Rectal smooth muscle tissue (tissue), 1 donor: ENCODE results near the gene PPARGC1A.

Experiments used
- H3K27ac ChIP-seq: one replicate; pipeline ENCODE4 v1.7.0; 2013; ENCODE audit warnings: low read depth, low read length, inconsistent platforms
- H3K27me3 ChIP-seq: one replicate; pipeline ENCODE4 v1.7.0; 2013; ENCODE audit warnings: low read length; ENCODE audit not compliant: control insufficient read depth, insufficient read depth
- H3K36me3 ChIP-seq: one replicate; pipeline ENCODE4 v1.7.0; 2013; ENCODE audit warnings: low read length; ENCODE audit not compliant: control insufficient read depth, insufficient read depth
- H3K4me1 ChIP-seq: one replicate; pipeline ENCODE4 v1.7.0; 2013; ENCODE audit warnings: low read length; ENCODE audit not compliant: control insufficient read depth, insufficient read depth
- H3K4me3 ChIP-seq: one replicate; pipeline ENCODE4 v1.7.0; 2013; ENCODE audit warnings: low read length
- H3K9ac ChIP-seq: one replicate; pipeline ENCODE4 v1.7.0; 2013; ENCODE audit warnings: low read length

The PPARGC1A gene

DNA sequence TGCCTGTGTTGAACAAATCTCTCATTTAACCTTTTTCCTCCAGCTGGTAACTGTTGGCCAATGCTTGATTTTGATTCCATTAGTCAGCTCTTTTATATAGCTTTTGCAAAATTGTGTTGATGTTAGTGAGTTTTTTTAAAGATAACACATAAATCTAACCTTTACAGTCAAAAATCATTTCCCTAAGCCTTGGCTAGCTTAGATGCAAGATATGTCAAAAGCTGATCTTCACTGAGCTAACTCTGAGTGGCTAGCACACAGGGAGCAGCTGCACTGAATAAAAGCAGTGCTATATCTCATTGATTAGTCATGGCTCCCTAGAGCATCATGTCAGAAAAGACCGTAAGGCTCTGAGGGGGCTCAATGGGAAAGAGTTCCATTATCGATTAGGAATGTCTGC lies 78.7 kb downstream of the PPARGC1A start:
- Histone ChIP-seq H3K4me1 (no peaks in the 10 kb centered on the region), H3K9ac (no peak overlapping the region), H3K36me3 (no peaks in the 10 kb centered on the region), H3K27ac (no peak overlapping the region), H3K4me3 (no peak overlapping the region), H3K27me3 (no peaks in the 10 kb centered on the region)

DNA sequence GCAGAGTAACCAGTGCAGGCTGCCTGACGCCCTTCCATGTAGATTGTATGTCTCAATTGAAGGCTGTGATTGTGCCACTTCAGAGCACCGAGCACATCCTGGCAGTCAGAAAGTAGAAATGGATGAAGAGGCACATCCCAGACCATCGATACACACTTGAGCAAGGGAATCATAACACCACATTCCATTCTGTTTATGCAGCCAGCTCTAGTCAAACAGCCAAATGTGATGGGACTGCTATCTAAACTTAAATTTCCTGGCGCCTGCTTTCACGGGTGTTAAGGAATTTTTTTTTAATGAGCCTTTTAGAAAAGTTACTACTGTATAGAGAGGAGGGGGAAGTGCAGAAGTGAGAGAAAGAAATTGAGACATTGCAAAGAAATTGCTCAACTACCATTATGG lies 84.4 kb downstream of the PPARGC1A start:
- H3K4me1 ChIP-seq: no peaks in the 10 kb centered on the region
- H3K27ac ChIP-seq: no peak overlapping the region
- H3K4me3 ChIP-seq: no peak overlapping the region
- no peak overlapping the region for H3K9ac ChIP-seq
- H3K36me3 ChIP-seq: no peaks in the 10 kb centered on the region
- no peaks in the 10 kb centered on the region for H3K27me3 ChIP-seq

- no peaks in the 10 kb centered on the region for H3K27me3 ChIP-seq
- H3K36me3 ChIP-seq: peaks cover 2% of the 10 kb centered on the region
- no peak overlapping the region for H3K9ac ChIP-seq
- H3K4me1 ChIP-seq: no peaks in the 10 kb centered on the region
- H3K4me3 ChIP-seq: no peak overlapping the region
- H3K27ac ChIP-seq: no peak overlapping the region
Measured at GRCh38 chr4:23789762-23790161, 100.1 kb downstream of the PPARGC1A start.

DNA sequence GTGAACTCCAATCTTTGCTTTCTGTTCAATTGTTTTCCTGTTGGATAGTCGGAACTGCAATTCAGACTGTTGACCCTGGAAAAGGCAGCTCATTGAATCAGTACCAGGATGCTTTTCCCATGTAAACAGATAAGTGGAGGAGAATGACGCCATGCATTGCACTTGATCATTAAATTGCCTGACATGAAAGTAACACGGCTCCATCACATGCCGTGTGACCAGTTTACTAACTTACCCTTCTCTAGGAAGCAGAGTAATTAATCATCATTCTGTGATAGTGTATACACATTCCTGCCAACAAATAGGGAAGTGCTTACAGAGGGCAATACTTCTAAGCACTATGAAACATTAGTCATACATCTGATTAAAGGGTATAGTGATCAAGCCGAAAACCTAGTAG lies 101.4 kb downstream of the PPARGC1A start:
- Histone ChIP-seq H3K4me1 (no peaks in the 10 kb centered on the region), H3K27ac (no peak overlapping the region), H3K4me3 (no peak overlapping the region), H3K9ac (no peak overlapping the region), H3K36me3 (peaks cover 2% of the 10 kb centered on the region), H3K27me3 (no peaks in the 10 kb centered on the region)

- no peaks in the 10 kb centered on the region for H3K4me1 ChIP-seq
- H3K36me3 ChIP-seq: peaks cover 2% of the 10 kb centered on the region
- no peak overlapping the region for H3K9ac ChIP-seq
- no peaks in the 10 kb centered on the region for H3K27me3 ChIP-seq
- no peak overlapping the region for H3K27ac ChIP-seq
- no peak overlapping the region for H3K4me3 ChIP-seq
Measured at GRCh38 chr4:23788027-23788426, 101.8 kb downstream of the PPARGC1A start.

DNA sequence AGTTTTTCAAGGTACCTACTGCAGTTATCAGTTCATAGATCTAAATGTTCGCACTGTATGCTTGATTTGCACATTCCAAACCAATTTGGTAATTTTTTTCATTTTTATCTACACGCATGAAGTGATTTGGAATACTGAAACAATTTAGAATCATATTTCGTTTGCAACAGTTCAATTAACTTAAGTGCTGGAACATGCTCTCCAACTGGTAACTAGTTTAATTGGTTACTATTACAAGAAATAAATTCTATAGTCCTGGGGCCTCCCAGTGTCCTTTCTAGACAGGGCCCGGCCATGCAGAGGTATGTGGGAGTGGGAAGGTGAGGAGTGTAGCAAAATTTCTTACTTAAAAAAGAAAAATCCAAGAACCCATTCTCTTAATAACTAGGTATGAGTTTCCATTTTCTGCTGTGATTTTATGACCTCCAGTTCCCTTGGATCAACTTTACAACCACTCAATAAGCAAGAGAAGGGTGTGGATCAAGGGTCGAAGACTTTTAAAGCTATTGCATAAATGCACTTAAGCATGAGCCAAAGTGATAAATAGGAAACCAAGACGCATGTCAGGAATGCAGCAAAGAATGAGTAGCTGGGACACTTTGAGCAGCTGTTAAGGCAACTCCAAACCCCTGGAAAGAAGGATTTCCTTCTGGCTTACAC lies 106.9 kb downstream of the PPARGC1A start:
- no peaks in the 10 kb centered on the region for H3K36me3 ChIP-seq
- H3K9ac ChIP-seq: no peak overlapping the region
- H3K4me1 ChIP-seq: no peaks in the 10 kb centered on the region
- H3K4me3 ChIP-seq: no peak overlapping the region
- H3K27me3 ChIP-seq: no peaks in the 10 kb centered on the region
- no peak overlapping the region for H3K27ac ChIP-seq

DNA sequence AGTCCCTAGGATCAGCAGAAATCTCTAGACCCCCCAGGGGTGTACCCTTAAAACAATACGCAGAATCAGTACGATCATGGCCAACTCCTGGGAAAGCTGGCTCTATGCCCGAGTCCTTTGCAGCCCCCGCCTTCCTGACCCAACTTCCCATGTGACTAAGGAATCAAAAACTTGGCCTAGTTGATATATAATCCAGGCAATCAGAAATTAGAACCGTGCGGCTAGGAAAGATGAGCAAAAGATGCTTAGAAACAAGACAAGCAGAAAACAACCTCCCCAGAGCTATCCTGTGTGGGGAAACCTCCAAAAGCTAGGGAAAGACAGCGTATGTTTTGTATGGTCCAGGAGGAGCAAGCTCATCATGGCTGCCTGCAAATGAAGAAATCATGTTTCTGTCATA lies 110.0 kb downstream of the PPARGC1A start:
- H3K36me3 ChIP-seq: no peaks in the 10 kb centered on the region
- H3K27me3 ChIP-seq: no peaks in the 10 kb centered on the region
- no peak overlapping the region for H3K27ac ChIP-seq
- H3K9ac ChIP-seq: no peak overlapping the region
- no peaks in the 10 kb centered on the region for H3K4me1 ChIP-seq
- no peak overlapping the region for H3K4me3 ChIP-seq

DNA sequence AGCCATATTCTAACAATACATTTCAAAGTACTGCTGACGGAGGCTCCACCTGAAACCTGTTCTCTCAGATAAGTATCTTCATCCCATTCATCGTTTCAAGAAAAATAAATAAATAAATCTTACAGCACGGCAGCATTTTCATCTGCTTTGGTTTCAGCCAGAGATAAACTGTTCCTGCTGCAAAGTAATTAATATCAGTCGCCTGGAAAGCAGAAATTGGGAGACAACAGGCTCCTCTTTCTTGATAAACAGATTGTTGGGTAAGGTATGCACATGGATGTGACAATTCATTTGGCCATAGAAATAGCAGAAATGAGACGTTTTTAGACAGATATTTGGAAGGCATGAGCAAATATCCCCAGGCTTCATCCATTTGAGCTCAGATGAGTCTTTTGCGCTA lies 110.4 kb downstream of the PPARGC1A start:
- H3K9ac ChIP-seq: no peak overlapping the region
- H3K36me3 ChIP-seq: no peaks in the 10 kb centered on the region
- no peaks in the 10 kb centered on the region for H3K4me1 ChIP-seq
- H3K27me3 ChIP-seq: no peaks in the 10 kb centered on the region
- no peak overlapping the region for H3K4me3 ChIP-seq
- no peak overlapping the region for H3K27ac ChIP-seq

GRCh38 chr4:23775694-23776093 lies 114.2 kb downstream of the PPARGC1A start:
- no peaks in the 10 kb centered on the region for H3K4me1 ChIP-seq
- no peak overlapping the region for H3K27ac ChIP-seq

DNA sequence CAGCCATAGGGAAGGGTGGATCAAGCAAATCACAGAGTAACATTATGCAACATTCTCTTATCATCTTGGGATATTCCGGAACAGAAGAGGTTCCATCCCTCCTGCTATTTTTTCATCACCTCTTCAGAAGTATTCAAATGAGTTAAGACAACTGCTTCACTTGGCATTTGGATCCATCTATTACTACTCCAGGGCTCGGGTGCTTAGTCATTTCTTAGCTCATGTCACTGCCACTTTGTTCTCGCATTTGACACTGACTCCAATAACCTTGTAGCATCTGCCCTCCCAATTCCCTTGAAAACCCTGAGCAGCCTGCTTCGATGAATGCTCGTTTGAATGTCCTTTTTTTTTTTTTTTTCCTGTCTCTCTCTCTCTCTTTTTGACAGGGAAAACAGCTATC lies 114.9 kb downstream of the PPARGC1A start:
- no peak overlapping the region for H3K4me3 ChIP-seq
- no peaks in the 10 kb centered on the region for H3K4me1 ChIP-seq

More at GRCh38 chr4:23775694-23776093, 114.2 kb downstream of the PPARGC1A start:
- no peak overlapping the region for H3K4me3 ChIP-seq
- no peaks in the 10 kb centered on the region for H3K27me3 ChIP-seq
- H3K9ac ChIP-seq: no peak overlapping the region
- H3K36me3 ChIP-seq: no peaks in the 10 kb centered on the region

GRCh38 chr4:23773884-23774636 lies 115.8 kb downstream of the PPARGC1A start:
- H3K27me3 ChIP-seq: no peaks in the 10 kb centered on the region
- no peak overlapping the region for H3K4me3 ChIP-seq
- no peak overlapping the region for H3K9ac ChIP-seq
- no peaks in the 10 kb centered on the region for H3K36me3 ChIP-seq
- H3K4me1 ChIP-seq: no peaks in the 10 kb centered on the region
- H3K27ac ChIP-seq: no peak overlapping the region

More for the DNA sequence above, 114.9 kb downstream of the PPARGC1A start:
- no peak overlapping the region for H3K9ac ChIP-seq
- no peaks in the 10 kb centered on the region for H3K27me3 ChIP-seq
- H3K27ac ChIP-seq: no peak overlapping the region
- H3K36me3 ChIP-seq: no peaks in the 10 kb centered on the region

GRCh38 chr4:23770011-23770410 lies 119.8 kb downstream of the PPARGC1A start:
- no peaks in the 10 kb centered on the region for H3K27me3 ChIP-seq
- no peaks in the 10 kb centered on the region for H3K36me3 ChIP-seq
- no peak overlapping the region for H3K9ac ChIP-seq
- H3K27ac ChIP-seq: no peak overlapping the region
- H3K4me1 ChIP-seq: no peaks in the 10 kb centered on the region
- no peak overlapping the region for H3K4me3 ChIP-seq

- Histone ChIP-seq H3K4me1 (no peaks in the 10 kb centered on the region), H3K9ac (no peak overlapping the region), H3K27me3 (no peaks in the 10 kb centered on the region), H3K4me3 (no peak overlapping the region), H3K36me3 (no peaks in the 10 kb centered on the region), H3K27ac (no peak overlapping the region)
Measured at GRCh38 chr4:23769406-23769805, 120.4 kb downstream of the PPARGC1A start.
